HUES48 (cell line): Measurements from ENCODE around the gene NID2.

Experiments used
- H3K27ac ChIP-seq: one replicate; pipeline ENCODE4 v1.7.0; 2013; ENCODE audit warnings: low read depth, low read length, inconsistent platforms
- H3K27me3 ChIP-seq: 2 replicates; pipeline ENCODE4 v1.6.1; 2013; ENCODE audit warnings: mild to moderate bottlenecking, low read length; ENCODE audit not compliant: control insufficient read depth, insufficient read depth
- H3K36me3 ChIP-seq: 2 replicates; pipeline ENCODE4 v1.6.1; 2013; ENCODE audit warnings: low read length; ENCODE audit not compliant: control insufficient read depth, insufficient read depth
- H3K4me1 ChIP-seq: 2 replicates; pipeline ENCODE4 v1.6.1; 2013; ENCODE audit warnings: mild to moderate bottlenecking, low read length; ENCODE audit not compliant: control insufficient read depth, insufficient read depth
- H3K4me3 ChIP-seq: 2 replicates; pipeline ENCODE4 v1.5.1; 2013; ENCODE audit warnings: mild to moderate bottlenecking, low read depth, low read length
- H3K9ac ChIP-seq: 2 replicates; pipeline ENCODE4 v1.6.1; 2013; ENCODE audit warnings: mild to moderate bottlenecking, low read depth, low read length, moderate library complexity
- H3K9me3 ChIP-seq: 2 replicates; pipeline ENCODE4 v1.6.1; 2013; ENCODE audit warnings: low read length; ENCODE audit not compliant: control insufficient read depth, insufficient read depth

NID2 gene

DNA sequence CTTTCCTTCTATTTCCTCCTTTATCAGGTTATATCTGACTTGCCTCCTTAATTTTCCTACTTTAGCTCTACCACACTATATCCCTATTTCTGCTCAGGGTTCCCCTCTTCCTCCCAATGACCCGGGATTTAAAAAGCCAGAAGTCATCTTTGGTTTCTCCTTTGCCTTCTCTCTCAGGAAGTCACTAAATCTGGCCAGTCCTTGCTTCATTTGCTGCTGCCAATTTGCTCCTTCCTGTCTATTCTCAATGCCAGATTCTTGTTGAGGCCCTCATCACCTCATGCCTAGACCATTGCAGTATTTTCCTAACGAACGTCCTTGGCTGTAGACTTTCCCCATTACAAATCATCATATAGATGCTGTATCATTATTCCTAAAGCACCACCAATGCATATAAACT lies 26.5 kb upstream of the NID2 start:
- H3K27ac ChIP-seq = no peak overlapping the region
- H3K9me3 ChIP-seq = no peaks in the 10 kb centered on the region
- 0 out of 2 replicates have a peak, but pooled peaks cover under 1% of the 10 kb centered on the region for H3K4me1 ChIP-seq
- no peaks in the 10 kb centered on the region for H3K36me3 ChIP-seq
- H3K4me3 ChIP-seq = no peak overlapping the region
- no peak overlapping the region for H3K9ac ChIP-seq
- no peaks in the 10 kb centered on the region for H3K27me3 ChIP-seq

DNA sequence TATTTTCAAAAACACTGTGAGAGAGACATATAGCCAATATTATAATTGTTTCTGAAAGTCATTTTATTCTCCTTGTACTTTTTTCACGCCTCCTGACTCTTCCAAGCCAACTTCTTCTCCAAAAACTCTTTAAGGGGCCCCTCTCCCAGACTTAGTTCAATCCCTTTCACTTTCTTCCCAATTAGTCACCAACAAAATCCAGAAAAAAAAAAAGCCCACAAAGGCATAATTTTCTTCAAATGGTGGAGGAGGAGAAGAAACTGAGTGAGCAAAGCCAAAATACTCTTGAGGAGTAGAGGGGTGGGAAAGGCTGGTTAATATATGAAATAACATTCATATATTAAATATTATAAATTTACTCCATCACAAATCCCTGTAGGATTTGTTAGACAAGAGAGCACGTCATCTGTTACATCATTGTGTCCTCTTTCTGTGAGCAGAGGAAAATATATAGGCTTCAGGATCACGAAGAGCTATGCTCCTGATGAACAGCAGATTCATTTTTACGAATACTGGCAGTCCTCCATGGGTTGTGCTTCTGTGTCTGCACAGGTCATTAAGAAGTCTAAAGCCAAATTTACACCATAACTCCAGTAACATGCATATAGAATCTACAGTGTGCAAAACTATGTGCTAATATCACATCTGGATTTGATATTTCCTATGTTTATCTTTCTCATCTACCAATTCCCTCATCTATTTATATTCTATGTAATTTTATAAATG lies 25.9 kb upstream of the NID2 start:
- Histone ChIP-seq H3K9me3 (no peaks in the 10 kb centered on the region), H3K9ac (no peak overlapping the region), H3K36me3 (no peaks in the 10 kb centered on the region), H3K27me3 (no peaks in the 10 kb centered on the region), H3K4me3 (no peak overlapping the region), H3K4me1 (no peaks in the 10 kb centered on the region), H3K27ac (no peak overlapping the region)

DNA sequence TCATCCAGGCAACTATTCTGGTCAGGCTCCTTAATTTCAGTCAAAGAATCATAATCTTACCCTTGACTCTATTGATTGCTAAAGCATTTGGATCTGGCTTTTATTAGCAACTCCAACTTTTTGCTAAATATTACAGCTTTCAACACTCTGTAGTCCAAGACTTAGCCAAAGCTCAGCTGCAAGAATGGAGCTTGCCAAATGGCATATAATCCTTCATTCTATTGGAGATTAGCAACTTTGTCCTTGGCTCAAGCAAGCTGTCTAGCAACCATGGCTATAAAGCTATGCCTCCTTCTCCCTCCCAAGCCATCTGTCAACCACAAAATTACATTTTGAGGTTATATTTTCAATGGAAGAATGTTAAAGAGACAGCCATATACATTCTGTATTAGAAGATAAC lies 23.1 kb upstream of the NID2 start:
- Histone ChIP-seq H3K27me3 (no peaks in the 10 kb centered on the region), H3K9me3 (no peaks in the 10 kb centered on the region), H3K9ac (no peak overlapping the region), H3K4me1 (no peaks in the 10 kb centered on the region), H3K27ac (no peak overlapping the region), H3K36me3 (no peaks in the 10 kb centered on the region), H3K4me3 (no peak overlapping the region)

DNA sequence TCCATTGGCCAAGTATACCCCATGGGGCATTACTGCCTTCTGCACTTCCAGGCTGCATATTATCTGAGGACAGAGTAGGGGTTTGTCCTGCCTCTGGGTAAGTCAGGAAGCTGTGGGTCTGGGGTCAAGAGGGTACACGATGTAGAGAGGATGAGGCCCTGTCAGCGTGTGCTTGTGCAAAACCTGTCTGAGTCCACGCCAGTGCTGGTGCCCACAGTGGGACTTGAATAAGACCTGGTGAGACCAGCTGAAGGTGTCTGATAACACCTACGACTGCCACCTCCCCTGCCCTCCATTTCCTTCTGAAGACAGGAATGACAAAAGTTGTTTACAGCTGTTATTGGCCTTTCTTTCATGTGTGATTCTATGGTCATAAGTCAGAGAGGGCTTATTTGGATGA lies 22.1 kb upstream of the NID2 start:
- no peak overlapping the region for H3K9ac ChIP-seq
- H3K27ac ChIP-seq = no peak overlapping the region
- no peaks in the 10 kb centered on the region for H3K4me1 ChIP-seq
- H3K4me3 ChIP-seq = no peak overlapping the region
- no peaks in the 10 kb centered on the region for H3K9me3 ChIP-seq
- H3K36me3 ChIP-seq = no peaks in the 10 kb centered on the region
- H3K27me3 ChIP-seq = no peaks in the 10 kb centered on the region

DNA sequence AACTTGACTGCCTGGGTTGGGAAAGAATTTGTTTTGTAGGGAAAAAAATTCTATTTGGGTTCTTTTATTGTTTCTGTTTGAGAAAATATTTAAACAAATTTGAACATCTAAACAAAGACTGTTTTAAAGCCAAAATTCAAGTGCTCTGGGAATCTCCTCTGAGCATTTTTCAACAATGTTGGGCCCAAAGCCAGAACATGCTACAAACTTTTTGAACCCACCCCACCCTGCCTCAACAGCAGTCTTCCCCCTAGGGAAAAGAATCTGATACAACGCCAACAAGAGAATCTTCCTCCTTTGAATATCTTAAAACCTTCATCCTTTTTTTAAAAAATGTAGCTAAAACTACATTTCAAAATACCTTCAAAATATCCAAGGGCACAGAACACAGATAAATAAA lies 20.4 kb upstream of the NID2 start:
- Histone ChIP-seq H3K9ac (no peak overlapping the region), H3K9me3 (no peaks in the 10 kb centered on the region), H3K4me1 (no peaks in the 10 kb centered on the region), H3K4me3 (no peak overlapping the region), H3K27me3 (no peaks in the 10 kb centered on the region), H3K36me3 (no peaks in the 10 kb centered on the region), H3K27ac (no peak overlapping the region)

DNA sequence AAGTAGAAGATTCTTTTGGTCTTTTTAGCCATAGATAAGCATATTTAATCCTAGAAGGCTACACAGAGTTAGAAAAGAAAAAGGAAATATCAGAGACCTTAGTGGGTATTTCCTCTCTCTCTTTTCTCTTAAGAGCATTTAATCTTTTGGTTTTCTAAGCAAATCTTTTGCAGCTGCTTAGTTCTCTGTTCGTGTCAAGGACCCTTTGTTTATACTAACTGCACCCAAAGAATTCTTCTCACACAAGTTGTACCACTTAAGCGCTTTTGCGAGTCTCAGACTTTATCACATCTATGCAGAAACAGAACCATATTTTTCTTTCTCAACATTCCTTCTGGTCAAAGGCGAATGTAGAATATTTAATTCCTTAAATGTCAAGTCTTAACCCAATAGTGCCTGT lies 17.9 kb upstream of the NID2 start:
- Histone ChIP-seq H3K27me3 (no peaks in the 10 kb centered on the region), H3K36me3 (no peaks in the 10 kb centered on the region), H3K27ac (no peak overlapping the region), H3K9me3 (no peaks in the 10 kb centered on the region), H3K4me3 (no peak overlapping the region), H3K9ac (no peak overlapping the region), H3K4me1 (no peaks in the 10 kb centered on the region)

DNA sequence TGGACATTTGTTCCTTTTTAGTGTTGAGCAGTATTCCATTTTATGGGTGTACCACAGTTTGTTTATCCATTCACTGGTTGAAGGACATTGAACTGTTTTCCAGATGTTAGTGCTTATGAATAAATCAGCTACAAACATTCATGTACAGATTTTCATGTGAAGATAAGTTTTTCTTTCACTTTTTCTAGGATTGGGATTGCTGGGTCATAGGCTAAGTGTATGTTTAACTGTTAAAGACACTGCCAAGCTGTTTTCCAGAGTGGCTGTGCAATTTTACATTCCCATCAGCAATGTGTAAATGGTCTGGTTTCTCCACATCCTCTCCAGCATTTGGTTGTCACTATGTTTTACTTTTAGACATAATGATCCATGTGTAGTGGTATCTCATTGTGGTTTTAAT lies 14.0 kb upstream of the NID2 start:
- H3K9me3 ChIP-seq = no peaks in the 10 kb centered on the region
- no peak overlapping the region for H3K27ac ChIP-seq
- no peak overlapping the region for H3K4me3 ChIP-seq
- no peak overlapping the region for H3K9ac ChIP-seq
- no peaks in the 10 kb centered on the region for H3K36me3 ChIP-seq
- H3K27me3 ChIP-seq = no peaks in the 10 kb centered on the region
- no peaks in the 10 kb centered on the region for H3K4me1 ChIP-seq

DNA sequence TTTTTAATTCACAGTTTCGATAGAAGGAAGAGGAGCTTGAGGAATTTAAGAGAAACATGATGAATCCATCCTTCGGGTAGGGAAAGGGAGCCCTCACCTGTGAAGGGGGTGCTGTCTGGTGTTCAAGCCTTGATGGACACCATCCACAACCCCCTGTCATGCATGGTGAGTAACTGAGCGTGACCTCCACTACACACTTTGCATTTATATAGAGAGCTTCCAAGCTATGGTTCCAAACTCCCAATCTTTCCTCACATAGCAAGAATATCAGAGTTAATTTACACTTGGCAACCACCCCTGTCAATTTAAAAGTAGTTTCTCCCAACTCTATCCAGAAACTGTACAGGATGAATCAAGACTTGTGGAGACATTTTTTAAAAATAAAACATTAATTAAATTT lies 13.1 kb upstream of the NID2 start:
- Histone ChIP-seq H3K4me3 (no peak overlapping the region), H3K27me3 (no peaks in the 10 kb centered on the region), H3K27ac (no peak overlapping the region), H3K4me1 (no peaks in the 10 kb centered on the region), H3K9ac (no peak overlapping the region), H3K36me3 (no peaks in the 10 kb centered on the region), H3K9me3 (no peaks in the 10 kb centered on the region)

DNA sequence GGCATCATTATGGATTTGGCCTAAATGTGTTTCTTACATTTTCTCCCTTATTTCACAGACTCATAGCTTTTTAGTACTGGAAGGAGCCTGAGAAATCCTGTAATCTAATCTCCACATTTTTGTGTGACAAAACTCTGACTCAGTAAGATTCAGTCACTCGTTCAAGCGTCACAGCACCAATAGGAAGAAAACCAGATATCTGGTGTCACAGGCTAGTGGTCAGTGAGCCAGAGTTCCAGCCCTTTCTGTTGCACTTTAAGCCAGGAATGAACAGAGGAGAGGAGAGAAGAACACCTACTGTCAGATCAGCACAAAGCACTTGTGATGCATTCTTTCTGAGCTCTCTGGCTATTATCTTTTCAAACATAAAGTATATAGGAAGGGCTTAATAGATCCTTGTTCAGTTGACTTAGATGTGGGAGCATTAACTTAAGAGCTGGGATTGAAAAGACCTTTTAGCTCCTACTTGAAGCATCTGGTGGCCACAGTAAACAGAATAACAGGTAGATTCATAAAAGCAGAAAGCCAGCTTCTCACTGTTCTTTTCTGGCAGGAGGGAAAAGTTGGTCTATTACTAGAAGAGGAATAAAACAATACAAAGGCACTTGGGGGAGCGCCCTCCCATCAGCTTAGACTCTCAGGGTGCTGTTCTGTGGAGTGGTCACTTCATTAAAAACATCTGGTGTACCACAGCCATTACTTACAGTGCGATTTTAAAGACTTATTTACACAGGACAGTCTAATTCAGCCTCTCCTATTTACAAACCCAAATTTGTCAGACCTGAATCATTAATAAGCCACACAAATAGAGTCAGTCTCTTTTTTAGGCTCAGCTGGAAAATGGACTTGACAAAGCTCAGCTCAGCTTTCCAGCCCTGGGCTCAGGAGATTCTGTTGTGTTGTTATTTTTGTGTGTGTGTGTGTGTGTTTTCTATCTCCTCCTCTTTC lies 12.2 kb upstream of the NID2 start:
- Histone ChIP-seq H3K4me3 (no peak overlapping the region), H3K27ac (peak overlapping the region; percentile 26), H3K27me3 (no peaks in the 10 kb centered on the region), H3K9me3 (no peaks in the 10 kb centered on the region), H3K9ac (no peak overlapping the region), H3K36me3 (no peaks in the 10 kb centered on the region), H3K4me1 (no peaks in the 10 kb centered on the region)

DNA sequence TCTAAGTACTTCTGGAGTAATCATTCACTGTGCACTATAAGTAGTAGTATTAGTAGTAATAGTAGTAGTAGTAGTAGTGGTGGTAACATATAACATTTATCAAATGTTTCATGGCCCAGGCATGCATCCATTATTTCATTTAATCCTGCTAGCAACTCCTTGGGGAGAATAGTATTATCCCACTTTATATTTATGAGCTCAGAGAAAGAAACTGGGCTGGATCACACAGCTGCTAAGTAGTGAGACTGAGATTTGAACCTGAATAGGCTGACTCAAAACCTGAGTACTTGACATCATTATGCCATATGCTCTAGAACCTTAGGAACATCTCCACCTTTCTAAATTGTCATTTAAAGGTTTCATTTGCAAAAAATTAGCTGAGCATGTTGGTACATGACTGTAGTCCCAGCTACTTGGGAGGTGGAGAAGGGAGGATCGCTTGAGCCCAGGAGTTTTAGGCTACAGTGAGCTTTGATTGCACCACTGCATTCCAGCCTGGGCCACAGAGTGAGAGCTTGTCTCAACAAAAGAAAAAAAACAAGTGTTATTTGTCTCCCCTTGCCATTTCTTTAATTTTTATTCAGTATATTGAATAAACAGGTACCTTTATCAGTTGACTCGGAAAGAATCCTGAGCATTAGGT lies 11.4 kb upstream of the NID2 start:
- Histone ChIP-seq H3K27ac (peak overlapping the region; percentile 26), H3K27me3 (no peaks in the 10 kb centered on the region), H3K9me3 (no peaks in the 10 kb centered on the region), H3K4me3 (no peak overlapping the region), H3K9ac (no peak overlapping the region), H3K36me3 (no peaks in the 10 kb centered on the region), H3K4me1 (no peaks in the 10 kb centered on the region)
